CD4-positive, CD25-positive, alpha-beta regulatory T cell (primary cell): ENCODE data around the gene KLK10. TPM values are rescaled to one million over a fixed set of nuclear protein-coding genes. Genes with fewer than 3 reads are reported as not detected.

ENCODE experiments used
- ATAC-seq, 2 donors: fragments of 150-1000 bp; cut with Tn5 transposase; one replicate each; pipeline ENCODE4 v1.10.0; 2021; ENCODE audit warnings: low read depth in 2 of 2, moderate number of reproducible peaks in 2 of 2, moderate library complexity in 1 of 2
- DNase-seq, 3 donors: peaks; one replicate each; pipeline versions ENCODE4 v3.0.0 to v3.0.0-alpha.2; 2012 to 2022; ENCODE audit warnings: mixed read lengths in 1 of 3
- H3K27ac ChIP-seq: one replicate; pipeline ENCODE4 v1.7.0; 2013; ENCODE audit warnings: mild to moderate bottlenecking, low read length; ENCODE audit not compliant: insufficient read depth, poor library complexity, severe bottlenecking
- H3K27me3 ChIP-seq: one replicate; pipeline ENCODE4 v1.7.0; 2013; ENCODE audit warnings: low read length; ENCODE audit not compliant: control insufficient read depth, insufficient read depth
- H3K36me3 ChIP-seq: one replicate; pipeline ENCODE4 v1.7.0; 2013; ENCODE audit warnings: mild to moderate bottlenecking, low read length, moderate library complexity; ENCODE audit not compliant: control insufficient read depth, insufficient read depth
- H3K4me1 ChIP-seq: 2 replicates; pipeline ENCODE4 v1.7.0; 2013; ENCODE audit warnings: mild to moderate bottlenecking, low read length; ENCODE audit not compliant: insufficient read depth, control insufficient read depth, poor library complexity, severe bottlenecking
- H3K4me3 ChIP-seq: one replicate; pipeline ENCODE4 v1.7.0; 2013; ENCODE audit warnings: low read depth, mild to moderate bottlenecking, low read length, moderate library complexity
- H3K9me3 ChIP-seq, 2 experiments: 1 replicate in 1 of 2; 2 replicates in 1 of 2; pipeline ENCODE4 v1.7.0; 2013; ENCODE audit warnings: low read length in 2 of 2, mild to moderate bottlenecking in 1 of 2, moderate library complexity in 1 of 2; ENCODE audit not compliant: control insufficient read depth in 2 of 2
- H3K27ac Mint-ChIP-seq, 3 donors: one replicate each; pipeline ENCODE4 v1.8.0; 2020 to 2022; ENCODE audit warnings: mild to moderate bottlenecking in 3 of 3, mixed read lengths in 3 of 3, moderate library complexity in 2 of 3
- H3K27me3 Mint-ChIP-seq: one replicate; pipeline ENCODE4 v1.8.0; 2022; ENCODE audit warnings: mild to moderate bottlenecking, mixed read lengths
- H3K36me3 Mint-ChIP-seq: one replicate; pipeline ENCODE4 v1.8.0; 2020; ENCODE audit warnings: mixed read lengths
- H3K4me1 Mint-ChIP-seq, 4 donors: one replicate each; pipeline ENCODE4 v1.8.0; 2020 to 2022; ENCODE audit warnings: mixed read lengths in 4 of 4, mild to moderate bottlenecking in 1 of 4
- H3K4me3 Mint-ChIP-seq, 4 donors: one replicate each; pipeline ENCODE4 v1.8.0; 2020 to 2022; ENCODE audit warnings: mild to moderate bottlenecking in 4 of 4, mixed read lengths in 4 of 4, moderate library complexity in 3 of 4
- H3K9me3 Mint-ChIP-seq, 7 donors: one replicate each; pipeline ENCODE4 v1.8.0; 2020 to 2022; ENCODE audit warnings: mixed read lengths in 7 of 7, mild to moderate bottlenecking in 3 of 7, moderate library complexity in 2 of 7
- polyA plus RNA-seq, 4 donors: library from polyadenylated mRNA; unstranded; fragments of 300-500 nt; fragmentation: Illumina TruSeq; gene quantifications; one replicate each; pipeline ENCODE4 v1.2.3, GENCODE V29; 2021
- total RNA-seq: library from RNA; stranded (reverse); gene quantifications from one replicate; pipeline ENCODE4 v1.2.3, GENCODE V29; 2022

The KLK10 gene
- total and polyA plus RNA-seq, 5 donors from 2014 or later: not detected

GRCh38 chr19:51031880-51032225, 12.3 kb upstream of the KLK10 start:
- Histone ChIP-seq H3K27ac (no peak overlapping the region), H3K36me3 (no peaks in the 10 kb centered on the region), H3K27me3 (no peaks in the 10 kb centered on the region), H3K4me3 (no peak overlapping the region), H3K4me1 (no peaks in the 10 kb centered on the region), H3K9me3 (no peaks in the 10 kb centered on the region)
- H3K36me3 Mint-ChIP-seq: no peaks in the 10 kb centered on the region
- H3K4me1 Mint-ChIP-seq: peaks cover 0 to under 1% (median 0%) of the 10 kb centered on the region in 4 donors
- no peak for DNase-seq
- peaks cover 0 to 4% (median 0%) of the 10 kb centered on the region in 7 donors for H3K9me3 Mint-ChIP-seq
- H3K27me3 Mint-ChIP-seq: peaks cover 27% of the 10 kb centered on the region
- no peak for ATAC-seq
- no peak overlapping the region for H3K27ac Mint-ChIP-seq
- no peak overlapping the region for H3K4me3 Mint-ChIP-seq

- H3K4me1 ChIP-seq: no peaks in the 10 kb centered on the region
- Mint-ChIP-seq H3K9me3 (peaks cover 0 to 4% (median 0%) of the 10 kb centered on the region in 7 donors), H3K4me3 (no peak overlapping the region), H3K27me3 (peaks cover 26% of the 10 kb centered on the region), H3K27ac (peak overlapping the region in 1 of 3 donors; percentile 57), H3K36me3 (no peaks in the 10 kb centered on the region), H3K4me1 (peaks cover 0 to 2% (median 0%) of the 10 kb centered on the region in 4 donors)
- ATAC-seq (no peak), DNase-seq (no peak)
- H3K9me3 ChIP-seq: no peaks in the 10 kb centered on the region
- no peak overlapping the region for H3K4me3 ChIP-seq
- no peak overlapping the region for H3K27ac ChIP-seq
- no peaks in the 10 kb centered on the region for H3K27me3 ChIP-seq
- H3K36me3 ChIP-seq: no peaks in the 10 kb centered on the region
These were observed 11.8 kb upstream of the KLK10 start for GRCh38 chr19:51031220-51031879.

GRCh38 chr19:51030631-51031030, 11.1 kb upstream of the KLK10 start:
- no peak overlapping the region for H3K27ac ChIP-seq
- no peaks in the 10 kb centered on the region for H3K27me3 ChIP-seq
- peaks cover 26% of the 10 kb centered on the region for H3K27me3 Mint-ChIP-seq
- H3K4me1 Mint-ChIP-seq: peaks cover 0 to 2% (median 0%) of the 10 kb centered on the region in 4 donors
- no peaks in the 10 kb centered on the region for H3K9me3 ChIP-seq
- H3K4me3 Mint-ChIP-seq: no peak overlapping the region
- H3K36me3 Mint-ChIP-seq: no peaks in the 10 kb centered on the region
- ATAC-seq: no peak
- H3K4me3 ChIP-seq: no peak overlapping the region
- no peaks in the 10 kb centered on the region for H3K36me3 ChIP-seq
- no peak overlapping the region for H3K27ac Mint-ChIP-seq
- no peaks in the 10 kb centered on the region for H3K4me1 ChIP-seq
- peaks cover 0 to 3% (median 0%) of the 10 kb centered on the region in 7 donors for H3K9me3 Mint-ChIP-seq
- no peak for DNase-seq

- Mint-ChIP-seq H3K4me1 (peaks cover 0 to 2% (median 0%) of the 10 kb centered on the region in 4 donors), H3K4me3 (no peak overlapping the region), H3K36me3 (no peaks in the 10 kb centered on the region), H3K27me3 (peaks cover 20% of the 10 kb centered on the region), H3K27ac (no peak overlapping the region), H3K9me3 (peaks cover 0 to 1% (median 0%) of the 10 kb centered on the region in 7 donors)
- Histone ChIP-seq H3K4me3 (no peak overlapping the region), H3K27me3 (no peaks in the 10 kb centered on the region), H3K9me3 (no peaks in the 10 kb centered on the region), H3K36me3 (no peaks in the 10 kb centered on the region), H3K4me1 (no peaks in the 10 kb centered on the region), H3K27ac (no peak overlapping the region)
- ATAC-seq: no peak
- no peak for DNase-seq
These were observed 10.2 kb upstream of the KLK10 start for GRCh38 chr19:51029718-51030117.

- Histone ChIP-seq H3K9me3 (no peaks in the 10 kb centered on the region), H3K36me3 (no peaks in the 10 kb centered on the region), H3K4me1 (no peaks in the 10 kb centered on the region), H3K27me3 (no peaks in the 10 kb centered on the region), H3K4me3 (no peak overlapping the region), H3K27ac (no peak overlapping the region)
- no peaks in the 10 kb centered on the region for H3K36me3 Mint-ChIP-seq
- H3K27ac Mint-ChIP-seq: no peak overlapping the region
- no peak for DNase-seq
- no peak for ATAC-seq
- peaks cover 0 to 2% (median 0%) of the 10 kb centered on the region in 4 donors for H3K4me1 Mint-ChIP-seq
- no peaks in the 10 kb centered on the region for H3K9me3 Mint-ChIP-seq
- H3K27me3 Mint-ChIP-seq: peaks cover 19% of the 10 kb centered on the region
- no peak overlapping the region for H3K4me3 Mint-ChIP-seq
These were observed 8.4 kb upstream of the KLK10 start for GRCh38 chr19:51027873-51028272.

- Histone ChIP-seq H3K4me3 (no peak overlapping the region), H3K9me3 (no peaks in the 10 kb centered on the region), H3K4me1 (no peaks in the 10 kb centered on the region), H3K36me3 (no peaks in the 10 kb centered on the region), H3K27me3 (no peaks in the 10 kb centered on the region), H3K27ac (no peak overlapping the region)
- H3K4me3 Mint-ChIP-seq: no peak overlapping the region
- H3K9me3 Mint-ChIP-seq: no peaks in the 10 kb centered on the region
- DNase-seq (no peak), ATAC-seq (no peak)
- peaks cover 23% of the 10 kb centered on the region for H3K27me3 Mint-ChIP-seq
- no peaks in the 10 kb centered on the region for H3K36me3 Mint-ChIP-seq
- no peak overlapping the region for H3K27ac Mint-ChIP-seq
- H3K4me1 Mint-ChIP-seq: peaks cover 0 to 2% (median 0%) of the 10 kb centered on the region in 4 donors
These were observed 7.8 kb upstream of the KLK10 start for GRCh38 chr19:51027126-51027806.

- peak within 1 kb of the TSS in 1 of 3 donors; percentile 53 for H3K27ac Mint-ChIP-seq
- ATAC-seq (no peak), DNase-seq (no peak)
- H3K4me3 Mint-ChIP-seq: no peak within 1 kb of the TSS
- no peaks in the 10 kb centered on the region for H3K36me3 Mint-ChIP-seq
- peaks cover 0 to 2% (median 0%) of the 10 kb centered on the region in 4 donors for H3K4me1 Mint-ChIP-seq
- H3K36me3 ChIP-seq: no peaks in the 10 kb centered on the region
- H3K27me3 ChIP-seq: no peaks in the 10 kb centered on the region
- H3K4me3 ChIP-seq: no peak within 1 kb of the TSS
- no peaks in the 10 kb centered on the region for H3K9me3 Mint-ChIP-seq
- no peak within 1 kb of the TSS for H3K27ac ChIP-seq
- no peaks in the 10 kb centered on the region for H3K4me1 ChIP-seq
- peaks cover 27% of the 10 kb centered on the region for H3K27me3 Mint-ChIP-seq
- no peaks in the 10 kb centered on the region for H3K9me3 ChIP-seq
These were observed 7.0 kb upstream of the KLK10 start, which contains the start of gene KLK11 for GRCh38 chr19:51026554-51026831. Gene KLK11, minus strand, starts transcription at chr19:51026616. Its CDS starts 985 bp downstream, at chr19:51025631.
